Measurements from ENCODE around the gene ADGRL1. TPM values are rescaled to one million over a fixed set of nuclear protein-coding genes. Genes with fewer than 3 reads are reported as not detected.
A peak's percentile ranks its signal among the peaks of the same experiment; 100 is the strongest.

The ADGRL1 gene
- total RNA-seq, 4 donors from 2014 or later: 45.9 to 55.4 (median 48.7) TPM

DNA sequence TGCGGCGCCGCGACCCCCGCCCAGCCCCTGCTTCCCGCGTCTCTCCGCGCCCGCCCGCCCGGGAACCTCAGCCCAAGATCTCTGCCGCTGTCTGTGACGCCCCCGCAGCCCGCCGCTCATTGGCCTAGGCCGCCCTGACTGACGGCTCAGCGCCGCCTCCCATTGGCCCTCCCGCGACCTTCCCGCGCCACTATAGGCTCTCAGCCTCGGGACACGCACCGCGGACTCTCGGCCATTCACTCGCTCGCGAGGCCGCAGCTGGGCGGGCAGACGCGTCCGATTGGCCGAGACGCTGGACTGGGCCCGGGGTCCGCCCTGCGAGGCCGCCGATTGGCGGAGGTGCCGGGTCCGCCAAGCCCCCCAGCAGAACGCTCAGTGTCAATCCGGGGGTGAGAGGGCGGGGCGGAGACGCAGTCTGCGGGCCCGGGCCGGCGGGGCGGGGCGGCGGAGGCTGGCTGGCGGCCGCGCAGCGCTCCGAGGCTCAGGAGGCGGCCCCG is 88.3 kb downstream of the ADGRL1 start, which contains the start of gene PRKACA:
PRKACA (minus strand) TSS at position 95 of the 497 bp plus-strand sequence. CDS start 215 bp downstream, outside the sequence.
- Histone ChIP-seq H3K27me3 (no peaks in the 10 kb centered on the region), H3K36me3 (no peaks in the 10 kb centered on the region), H3K4me1 (peaks cover 23 to 63% (median 45%) of the 10 kb centered on the region in 4 donors), H3K4me3 (peak within 1 kb of the TSS; percentile 92 to 99 (median 96)), H3K9me3 (no peaks in the 10 kb centered on the region), H3K27ac (peak within 1 kb of the TSS; percentile 94 to 100 (median 100))
- intact Hi-C loops (cut with DNase I; ENCODE audit: low total_unique reads): no loop called here
- no peak for TF ChIP-seq POLR2A (IDR thresholded peaks at IDR 0.05)
- TF ChIP-seq POLR2AphosphoS5 (IDR thresholded peaks at IDR 0.05): peak; percentile 45 to 60 (median 59)
- 1% methylated on average over 18 of the region's 67 CpGs; no CpG with 5 or more reads in 1 of the 2 donors for WGBS, 2 donors (ENCODE audit: low coverage in 1 of 2)
- in situ Hi-C loops (cut with MboI; ENCODE audit: low pct_ligation_motif_present in 1 of 4, low pct_unique_long_range_greater_than_20kb in 1 of 4, low sequenced_read_pairs in 3 of 4): no loop called here
- DNase-seq: peak; percentile 99

GRCh38 chr19:14116918-14117578 is 88.9 kb downstream of the ADGRL1 start:
- no peaks in the 10 kb centered on the region for H3K27me3 ChIP-seq
- H3K4me3 ChIP-seq: peak overlapping the region; percentile 92 to 99 (median 96)
- WGBS, 2 donors (ENCODE audit: low coverage in 1 of 2): 0 to 1% methylated on average over 4 to 28 of the region's 33 CpGs
- intact Hi-C loops (cut with DNase I; ENCODE audit: low total_unique reads): no loop called here
- in situ Hi-C loops (cut with MboI; ENCODE audit: low pct_ligation_motif_present in 1 of 4, low pct_unique_long_range_greater_than_20kb in 1 of 4, low sequenced_read_pairs in 3 of 4): no loop called here
- no peak for TF ChIP-seq POLR2A (IDR thresholded peaks at IDR 0.05)
- TF ChIP-seq POLR2AphosphoS5 (IDR thresholded peaks at IDR 0.05): no peak
- no peak for TF ChIP-seq EP300 (IDR thresholded peaks at IDR 0.05; ENCODE audit: low read depth)
- TF ChIP-seq, protein P1, sequence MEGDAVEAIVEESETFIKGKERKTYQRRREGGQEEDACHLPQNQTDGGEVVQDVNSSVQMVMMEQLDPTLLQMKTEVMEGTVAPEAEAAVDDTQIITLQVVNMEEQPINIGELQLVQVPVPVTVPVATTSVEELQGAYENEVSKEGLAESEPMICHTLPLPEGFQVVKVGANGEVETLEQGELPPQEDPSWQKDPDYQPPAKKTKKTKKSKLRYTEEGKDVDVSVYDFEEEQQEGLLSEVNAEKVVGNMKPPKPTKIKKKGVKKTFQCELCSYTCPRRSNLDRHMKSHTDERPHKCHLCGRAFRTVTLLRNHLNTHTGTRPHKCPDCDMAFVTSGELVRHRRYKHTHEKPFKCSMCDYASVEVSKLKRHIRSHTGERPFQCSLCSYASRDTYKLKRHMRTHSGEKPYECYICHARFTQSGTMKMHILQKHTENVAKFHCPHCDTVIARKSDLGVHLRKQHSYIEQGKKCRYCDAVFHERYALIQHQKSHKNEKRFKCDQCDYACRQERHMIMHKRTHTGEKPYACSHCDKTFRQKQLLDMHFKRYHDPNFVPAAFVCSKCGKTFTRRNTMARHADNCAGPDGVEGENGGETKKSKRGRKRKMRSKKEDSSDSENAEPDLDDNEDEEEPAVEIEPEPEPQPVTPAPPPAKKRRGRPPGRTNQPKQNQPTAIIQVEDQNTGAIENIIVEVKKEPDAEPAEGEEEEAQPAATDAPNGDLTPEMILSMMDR (IDR thresholded peaks at IDR 0.05): no peak
- no peak for DNase-seq
- no peaks in the 10 kb centered on the region for H3K9me3 ChIP-seq
- peaks cover 28 to 69% (median 52%) of the 10 kb centered on the region in 4 donors for H3K4me1 ChIP-seq
- H3K36me3 ChIP-seq: no peaks in the 10 kb centered on the region
- peak overlapping the region; percentile 85 to 100 (median 97) for H3K27ac ChIP-seq

GRCh38 chr19:14116525-14116917 is 89.4 kb downstream of the ADGRL1 start:
- TF ChIP-seq, protein P1 (IDR thresholded peaks at IDR 0.05): no peak
- TF ChIP-seq EP300 (IDR thresholded peaks at IDR 0.05; ENCODE audit: low read depth) (no peak), POLR2A (IDR thresholded peaks at IDR 0.05) (no peak), POLR2AphosphoS5 (IDR thresholded peaks at IDR 0.05) (no peak)
- 20% methylated on average over 6 of the region's 6 CpGs; no CpG with 5 or more reads in 1 of the 2 donors for WGBS, 2 donors (ENCODE audit: low coverage in 1 of 2)
- in situ Hi-C loops (cut with MboI; ENCODE audit: low pct_ligation_motif_present in 1 of 4, low pct_unique_long_range_greater_than_20kb in 1 of 4, low sequenced_read_pairs in 3 of 4) (no loop called here), intact Hi-C loops (cut with DNase I; ENCODE audit: low total_unique reads) (no loop called here)
- DNase-seq: no peak
- H3K27me3 ChIP-seq: no peaks in the 10 kb centered on the region
- no peaks in the 10 kb centered on the region for H3K9me3 ChIP-seq
- no peaks in the 10 kb centered on the region for H3K36me3 ChIP-seq
- peaks cover 28 to 75% (median 54%) of the 10 kb centered on the region in 4 donors for H3K4me1 ChIP-seq
- H3K4me3 ChIP-seq: peak overlapping the region; percentile 92 to 99 (median 96)
- H3K27ac ChIP-seq: peak overlapping the region; percentile 85 to 100 (median 97)

DNA sequence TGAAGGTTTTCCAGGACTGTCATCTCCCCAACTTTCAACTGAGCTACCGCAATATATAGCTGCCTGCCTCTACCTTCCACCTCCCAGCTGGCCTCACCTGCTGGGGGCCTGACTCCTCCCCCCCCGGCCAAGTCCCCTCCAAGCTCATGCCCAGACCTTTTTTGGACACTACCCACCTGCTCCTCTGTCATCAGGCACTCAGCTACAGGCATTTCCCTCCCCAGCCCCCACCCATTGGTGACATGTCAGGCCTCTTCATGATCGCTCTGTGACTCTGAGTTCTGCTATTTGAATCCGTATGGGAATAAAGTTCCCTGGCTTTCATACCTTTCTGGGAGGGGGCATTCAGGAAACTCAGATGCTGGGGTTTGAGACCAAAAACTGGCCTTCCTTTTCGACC is 90.2 kb downstream of the ADGRL1 start:
- no peaks in the 10 kb centered on the region for H3K27me3 ChIP-seq
- WGBS, 2 donors (ENCODE audit: low coverage in 1 of 2): 73 to 78% methylated on average over 5 of the region's 5 CpGs
- in situ Hi-C loops (cut with MboI; ENCODE audit: low pct_ligation_motif_present in 1 of 4, low pct_unique_long_range_greater_than_20kb in 1 of 4, low sequenced_read_pairs in 3 of 4): no loop called here
- H3K27ac ChIP-seq: peak overlapping the region in 3 of 4 donors; percentile 85 to 100 (median 94)
- peaks cover 28 to 76% (median 54%) of the 10 kb centered on the region in 4 donors for H3K4me1 ChIP-seq
- H3K9me3 ChIP-seq: no peaks in the 10 kb centered on the region
- no peak for TF ChIP-seq POLR2AphosphoS5 (IDR thresholded peaks at IDR 0.05)
- no peak for TF ChIP-seq POLR2A (IDR thresholded peaks at IDR 0.05)
- TF ChIP-seq, protein P1 (IDR thresholded peaks at IDR 0.05): no peak
- TF ChIP-seq EP300 (IDR thresholded peaks at IDR 0.05; ENCODE audit: low read depth): no peak
- no peaks in the 10 kb centered on the region for H3K36me3 ChIP-seq
- H3K4me3 ChIP-seq: peak overlapping the region in 1 of 4 donors; percentile 95
- intact Hi-C loops (cut with DNase I; ENCODE audit: low total_unique reads): no loop called here
- no peak for DNase-seq
